GM12891 (cell line): ENCODE measurements around the gene TIRAP.
"Not testable (repeated sequence)": the region's sequence is repeated elsewhere in the genome, so short reads cannot be mapped to it uniquely, and the experiment has no call there.

Experiments used
- PAX5 ChIP-seq: IDR thresholded peaks from 2 replicates; pipeline ENCODE4 v1.6.1; 2011; ENCODE audit warnings: low read length, moderate library complexity, mild to moderate bottlenecking; ENCODE audit not compliant: insufficient read depth, severe bottlenecking
- POLR2A ChIP-seq: IDR thresholded peaks from 2 replicates; pipeline ENCODE4 v1.6.1; 2011; ENCODE audit warnings: low read depth, low read length, control low read depth
- POLR2AphosphoS5 ChIP-seq: IDR thresholded peaks from 2 replicates; pipeline ENCODE4 v1.6.1; 2011; ENCODE audit warnings: low read depth, low read length, control low read depth
- POU2F2 ChIP-seq: IDR thresholded peaks from 2 replicates; pipeline ENCODE4 v1.6.1; 2011; ENCODE audit warnings: low read depth, mild to moderate bottlenecking, control low read depth, low read length, moderate library complexity
- SPI1 ChIP-seq: IDR thresholded peaks from 2 replicates; pipeline ENCODE4 v1.6.1; 2011; ENCODE audit warnings: low read depth, low read length, control low read depth
- TAF1 ChIP-seq: IDR thresholded peaks from 2 replicates; pipeline ENCODE4 v1.6.1; 2011; ENCODE audit warnings: low read depth, low read length, control low read depth

- TF ChIP-seq PAX5, TAF1, POLR2AphosphoS5, POLR2A, SPI1, POU2F2: not testable (repeated sequence)
These were observed 27.4 kb upstream of the TIRAP start for GRCh38 chr11:126255507-126255906.
